ENCODE data around the gene EMILIN2. TPM values are rescaled to one million over a fixed set of nuclear protein-coding genes. Genes with fewer than 3 reads are reported as not detected.
"Not testable (repeated sequence)": the region's sequence is repeated elsewhere in the genome, so short reads cannot be mapped to it uniquely, and the experiment has no call there.

EMILIN2 gene
- total and polyA plus RNA-seq, 4 donors = 13.5 to 63.2 (median 36.0) TPM

GRCh38 chr18:2914881-2915240, 68.1 kb downstream of the EMILIN2 start:
- Histone ChIP-seq H3K36me3 (ENCODE audit: control insufficient read depth in 4 of 4, insufficient read depth in 4 of 4, low read length in 4 of 4) (peaks cover 7 to 53% (median 22%) of the 10 kb centered on the region in 4 donors), H3K9ac (ENCODE audit: insufficient read depth in 1 of 2, low read length in 2 of 2) (no peak overlapping the region), H3K4me3 (no peak overlapping the region), H3K27me3 (ENCODE audit: control insufficient read depth in 3 of 3, insufficient read depth in 3 of 3, low read length in 2 of 3) (no peaks in the 10 kb centered on the region), H3K9me3 (ENCODE audit: control insufficient read depth in 4 of 4, insufficient read depth in 3 of 4, low read length in 3 of 4) (peaks cover 0 to 2% (median 0%) of the 10 kb centered on the region in 4 donors), H3K27ac (ENCODE audit: low read depth in 1 of 2, low read length in 1 of 2) (no peak overlapping the region), H3K4me1 (ENCODE audit: control insufficient read depth in 5 of 5, insufficient read depth in 5 of 5, low read length in 5 of 5) (peaks cover 0 to 3% (median 0%) of the 10 kb centered on the region in 5 donors)
- ATAC-seq (ENCODE audit: insufficient read depth, low FRiP score) (no peak), DNase-seq (no peak)
- no peak for TF ChIP-seq CTCF (IDR thresholded peaks at IDR 0.05; ENCODE audit: control extremely low read depth, extremely low read depth)
- 86 to 93% methylated on average over 11 of the region's 11 CpGs for whole genome bisulfite sequencing, 2 donors

- H3K4me1 ChIP-seq (ENCODE audit: control insufficient read depth in 5 of 5, insufficient read depth in 5 of 5, low read length in 5 of 5); ATAC-seq (ENCODE audit: insufficient read depth, low FRiP score); H3K27me3 ChIP-seq (ENCODE audit: control insufficient read depth in 3 of 3, insufficient read depth in 3 of 3, low read length in 2 of 3); H3K9ac ChIP-seq (ENCODE audit: insufficient read depth in 1 of 2, low read length in 2 of 2); H3K4me3 ChIP-seq; DNase-seq; H3K9me3 ChIP-seq (ENCODE audit: control insufficient read depth in 4 of 4, insufficient read depth in 3 of 4, low read length in 3 of 4); H3K27ac ChIP-seq (ENCODE audit: low read depth in 1 of 2, low read length in 1 of 2): not testable (repeated sequence)
- peaks cover 12 to 54% (median 27%) of the 10 kb centered on the region in 4 donors for H3K36me3 ChIP-seq (ENCODE audit: control insufficient read depth in 4 of 4, insufficient read depth in 4 of 4, low read length in 4 of 4)
- WGBS, 2 donors = 94 to 96% methylated on average over 16 of the region's 16 CpGs
These were observed 68.7 kb downstream of the EMILIN2 start for GRCh38 chr18:2915486-2915885.

- no peak overlapping the region for H3K9ac ChIP-seq (ENCODE audit: insufficient read depth in 1 of 2, low read length in 2 of 2)
- no peak overlapping the region for H3K27ac ChIP-seq (ENCODE audit: low read depth in 1 of 2, low read length in 1 of 2)
- no peaks in the 10 kb centered on the region for H3K27me3 ChIP-seq (ENCODE audit: control insufficient read depth in 3 of 3, insufficient read depth in 3 of 3, low read length in 2 of 3)
- no peaks in the 10 kb centered on the region for H3K4me1 ChIP-seq (ENCODE audit: control insufficient read depth in 5 of 5, insufficient read depth in 5 of 5, low read length in 5 of 5)
- ATAC-seq (ENCODE audit: insufficient read depth, low FRiP score) (no peak), DNase-seq (no peak)
- H3K4me3 ChIP-seq = no peak overlapping the region
- peaks cover 0 to 2% (median 0%) of the 10 kb centered on the region in 4 donors for H3K9me3 ChIP-seq (ENCODE audit: control insufficient read depth in 4 of 4, insufficient read depth in 3 of 4, low read length in 3 of 4)
- WGBS, 2 donors = 89 to 91% methylated on average over 7 of the region's 7 CpGs
- TF ChIP-seq CTCF (IDR thresholded peaks at IDR 0.05; ENCODE audit: control extremely low read depth, extremely low read depth) = no peak
- H3K36me3 ChIP-seq (ENCODE audit: control insufficient read depth in 4 of 4, insufficient read depth in 4 of 4, low read length in 4 of 4) = peaks cover 16 to 53% (median 31%) of the 10 kb centered on the region in 4 donors
These were observed 69.4 kb downstream of the EMILIN2 start for GRCh38 chr18:2916184-2916583.

GRCh38 chr18:2917259-2918047, 70.6 kb downstream of the EMILIN2 start:
- peaks cover 18 to 59% (median 39%) of the 10 kb centered on the region in 4 donors for H3K36me3 ChIP-seq (ENCODE audit: control insufficient read depth in 4 of 4, insufficient read depth in 4 of 4, low read length in 4 of 4)
- ATAC-seq (ENCODE audit: insufficient read depth, low FRiP score) (no peak), DNase-seq (no peak)
- H3K9me3 ChIP-seq (ENCODE audit: control insufficient read depth in 4 of 4, insufficient read depth in 3 of 4, low read length in 3 of 4) = peaks cover 0 to 2% (median 0%) of the 10 kb centered on the region in 4 donors
- no peak overlapping the region for H3K4me3 ChIP-seq
- no peaks in the 10 kb centered on the region for H3K4me1 ChIP-seq (ENCODE audit: control insufficient read depth in 5 of 5, insufficient read depth in 5 of 5, low read length in 5 of 5)
- TF ChIP-seq CTCF (IDR thresholded peaks at IDR 0.05; ENCODE audit: control extremely low read depth, extremely low read depth) = no peak
- H3K27me3 ChIP-seq (ENCODE audit: control insufficient read depth in 3 of 3, insufficient read depth in 3 of 3, low read length in 2 of 3) = no peaks in the 10 kb centered on the region
- H3K9ac ChIP-seq (ENCODE audit: insufficient read depth in 1 of 2, low read length in 2 of 2) = no peak overlapping the region
- peak overlapping the region in 1 of 2 donors; percentile 67 for H3K27ac ChIP-seq (ENCODE audit: low read depth in 1 of 2, low read length in 1 of 2)
- WGBS, 2 donors = 51 to 53% methylated on average over 16 of the region's 16 CpGs

All from lung (tissue), 12 donors.